ENCODE data around the gene PI4K2B.
A peak's percentile ranks its signal among the peaks of the same experiment; 100 is the strongest.

DNA sequence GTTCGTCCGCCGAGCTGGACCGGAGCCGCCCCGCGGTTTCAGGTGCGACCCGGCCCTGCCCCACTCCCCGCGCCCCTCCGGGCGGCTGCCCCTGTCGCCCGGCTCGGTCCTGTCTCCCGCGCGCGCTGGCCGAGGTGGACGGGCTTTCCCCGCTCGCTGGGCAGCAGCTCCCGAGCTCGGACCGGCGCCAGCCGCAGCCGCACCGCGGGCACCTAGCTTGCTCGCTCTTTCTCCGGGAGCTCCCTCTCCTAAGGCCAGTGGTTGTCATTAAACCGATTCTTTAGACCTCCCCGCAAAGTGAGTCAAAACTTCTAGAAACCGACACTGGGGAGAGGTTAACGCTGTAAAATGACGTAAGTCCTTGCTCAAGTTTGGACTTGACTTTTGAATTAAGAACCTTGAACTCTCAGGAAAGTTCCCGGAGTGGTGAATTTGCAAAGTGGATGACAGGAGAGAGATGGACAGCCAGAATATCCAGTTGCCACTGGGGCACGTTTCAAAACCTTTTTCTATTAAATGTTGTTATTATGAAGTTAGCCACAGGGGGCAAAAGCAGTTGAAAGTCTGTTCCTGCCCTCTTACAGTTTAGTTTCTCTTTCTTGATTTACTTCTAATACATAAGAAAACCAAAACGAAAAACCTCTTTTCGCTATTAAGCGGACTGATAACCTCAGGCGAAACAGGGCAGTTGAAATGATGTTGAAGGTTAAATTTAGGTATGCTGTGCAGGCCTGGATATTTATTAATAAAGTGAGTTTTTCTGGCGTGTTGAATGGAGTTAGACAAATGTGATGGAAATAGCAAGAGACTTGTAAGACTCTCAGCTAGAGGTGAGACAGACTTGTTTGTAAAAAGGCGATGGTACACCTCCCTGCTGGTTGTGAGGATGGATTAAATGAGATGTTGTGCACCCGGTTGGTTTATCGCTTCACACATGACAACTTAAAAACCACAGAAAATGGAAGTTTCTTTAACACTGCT lies 847 bp downstream of the PI4K2B start:
- TF ChIP-seq, protein P1, sequence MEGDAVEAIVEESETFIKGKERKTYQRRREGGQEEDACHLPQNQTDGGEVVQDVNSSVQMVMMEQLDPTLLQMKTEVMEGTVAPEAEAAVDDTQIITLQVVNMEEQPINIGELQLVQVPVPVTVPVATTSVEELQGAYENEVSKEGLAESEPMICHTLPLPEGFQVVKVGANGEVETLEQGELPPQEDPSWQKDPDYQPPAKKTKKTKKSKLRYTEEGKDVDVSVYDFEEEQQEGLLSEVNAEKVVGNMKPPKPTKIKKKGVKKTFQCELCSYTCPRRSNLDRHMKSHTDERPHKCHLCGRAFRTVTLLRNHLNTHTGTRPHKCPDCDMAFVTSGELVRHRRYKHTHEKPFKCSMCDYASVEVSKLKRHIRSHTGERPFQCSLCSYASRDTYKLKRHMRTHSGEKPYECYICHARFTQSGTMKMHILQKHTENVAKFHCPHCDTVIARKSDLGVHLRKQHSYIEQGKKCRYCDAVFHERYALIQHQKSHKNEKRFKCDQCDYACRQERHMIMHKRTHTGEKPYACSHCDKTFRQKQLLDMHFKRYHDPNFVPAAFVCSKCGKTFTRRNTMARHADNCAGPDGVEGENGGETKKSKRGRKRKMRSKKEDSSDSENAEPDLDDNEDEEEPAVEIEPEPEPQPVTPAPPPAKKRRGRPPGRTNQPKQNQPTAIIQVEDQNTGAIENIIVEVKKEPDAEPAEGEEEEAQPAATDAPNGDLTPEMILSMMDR (IDR thresholded peaks at IDR 0.05; ENCODE audit: low read depth, low read length): peak; percentile 33
- no peak for TF ChIP-seq POLR2A (IDR thresholded peaks at IDR 0.05; ENCODE audit: extremely low read depth, insufficient read length)

Measured in NB4 (cell line).